Fibroblast of lung (primary cell): Measurements from ENCODE around the gene NCOR2.

Source experiments
- CTCF ChIP-seq, 2 donors: IDR thresholded peaks in 1 of 2; conservative IDR thresholded peaks in 1 of 2; 1 replicate in 1 of 2; 2 replicates in 1 of 2; pipeline ENCODE4 v1.5.1; 2011 to 2012; ENCODE audit warnings: low read length in 2 of 2, control low read depth in 1 of 2, inconsistent platforms in 1 of 2, low read depth in 1 of 2, mild to moderate bottlenecking in 1 of 2
- EZH2 ChIP-seq: IDR thresholded peaks from 2 replicates; pipeline ENCODE4 v1.5.1; 2012; ENCODE audit warnings: low read length, control low read depth, mild to moderate bottlenecking; ENCODE audit errors: missing control alignments

GRCh38 chr12:124605150-124605882, 37.9 kb upstream of the NCOR2 start:
- TF ChIP-seq EZH2 (no peak), CTCF (conservative IDR thresholded peaks at IDR 0.05 in 1 of 2, IDR thresholded peaks at IDR 0.05 in 1 of 2; ENCODE audit: low read depth in 1 of 2, low read length in 2 of 2) (no peak)
